Erythroblast (primary cell): Measurements from ENCODE around the gene PHF21B.

Source experiments
- GATA1 ChIP-seq: IDR thresholded peaks from 2 replicates; pipeline ENCODE4 v1.6.1; 2011; ENCODE audit warnings: low read depth, mild to moderate bottlenecking, control low read depth, low read length, moderate library complexity
- POLR2A ChIP-seq: IDR thresholded peaks from 2 replicates; pipeline ENCODE4 v1.6.1; 2011; ENCODE audit warnings: mild to moderate bottlenecking, low read length

DNA sequence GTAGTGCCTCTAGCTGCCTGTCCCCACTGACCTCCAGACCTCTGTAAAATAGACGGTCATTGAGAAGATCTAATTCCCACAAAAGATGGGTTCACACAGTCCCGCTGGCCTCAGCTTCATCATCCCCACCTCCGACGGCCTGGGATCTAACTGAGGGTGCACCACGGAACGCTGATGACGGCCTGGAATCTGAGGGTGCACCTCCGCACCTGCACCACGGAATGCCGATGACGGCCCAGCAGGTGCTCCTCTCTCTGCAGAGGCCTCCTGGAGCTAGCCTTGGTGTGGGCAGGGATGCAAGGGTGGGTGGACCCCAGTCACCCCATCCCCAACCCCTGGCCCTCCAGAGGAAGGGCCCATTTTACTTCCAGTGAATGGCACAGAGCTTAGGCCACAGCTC lies 77.3 kb downstream of the PHF21B start:
- TF ChIP-seq POLR2A (no peak), GATA1 (no peak)
